DMS53 treated with DMSO at 0.1 percent for 48 hours (cell line): ENCODE results near the gene MCTP1.

Experiments
- DNase-seq: peaks from one replicate; lab custom pipeline; 2025; ENCODE audit not compliant: unreplicated experiment; lab: John Stamatoyannopoulos, UW

Gene MCTP1

DNA sequence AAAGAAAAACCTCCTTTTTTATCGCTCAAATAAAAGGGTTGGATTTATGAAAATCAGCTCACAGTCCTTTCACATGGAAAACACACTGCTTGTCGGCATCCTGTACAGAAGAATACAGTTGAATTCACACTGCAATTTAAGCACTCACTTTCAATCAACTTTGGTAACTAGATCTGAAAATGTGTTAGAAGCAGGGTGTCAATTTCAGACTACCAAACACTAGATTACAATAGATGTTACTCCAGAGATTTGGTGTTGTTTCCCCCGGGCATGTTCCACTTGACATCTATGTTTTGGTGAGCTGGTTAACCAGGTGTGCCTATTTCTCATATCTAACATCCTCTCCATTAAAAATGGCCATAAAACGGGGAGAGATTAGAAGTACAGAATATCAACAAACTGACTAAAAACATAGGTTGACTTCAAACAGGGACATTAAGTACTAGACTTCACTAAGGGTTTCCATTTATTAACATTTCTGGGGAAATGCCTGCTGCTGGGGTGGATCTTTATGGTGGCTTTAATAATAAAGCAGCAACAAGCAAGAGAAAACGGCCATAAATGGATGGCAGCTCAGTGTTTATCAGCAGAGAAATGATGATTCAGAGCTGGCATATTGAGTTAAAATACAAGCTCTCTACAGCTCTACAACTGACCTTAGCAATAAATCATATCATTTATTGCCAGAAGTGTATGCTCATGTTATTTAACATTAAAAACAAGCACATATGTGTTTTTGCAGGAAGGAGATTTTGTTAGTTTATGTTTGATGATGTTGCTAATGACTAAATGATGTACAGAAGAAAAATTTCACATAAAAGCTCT lies 507.6 kb downstream of the MCTP1 start:
- DNase-seq, result no peak

DNA sequence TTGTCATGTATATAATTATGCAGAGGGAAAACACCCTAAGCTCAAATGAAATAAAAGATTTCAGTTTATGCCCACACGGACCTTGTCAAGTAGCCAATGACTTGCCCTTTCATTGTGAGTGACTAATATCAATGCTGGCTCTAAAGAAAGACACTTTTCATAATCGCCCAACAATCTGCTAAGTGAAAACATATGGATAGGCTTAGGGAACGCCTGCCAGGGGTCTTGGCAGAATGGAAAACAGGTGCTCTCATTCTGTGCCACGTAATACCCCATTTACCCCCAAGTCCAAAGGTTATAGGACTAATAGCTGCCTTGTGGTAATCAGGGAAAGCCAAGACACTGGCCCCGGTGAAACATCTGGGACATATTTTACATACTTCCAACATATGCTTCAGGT lies 508.7 kb downstream of the MCTP1 start:
- DNase-seq, result no peak

DNA sequence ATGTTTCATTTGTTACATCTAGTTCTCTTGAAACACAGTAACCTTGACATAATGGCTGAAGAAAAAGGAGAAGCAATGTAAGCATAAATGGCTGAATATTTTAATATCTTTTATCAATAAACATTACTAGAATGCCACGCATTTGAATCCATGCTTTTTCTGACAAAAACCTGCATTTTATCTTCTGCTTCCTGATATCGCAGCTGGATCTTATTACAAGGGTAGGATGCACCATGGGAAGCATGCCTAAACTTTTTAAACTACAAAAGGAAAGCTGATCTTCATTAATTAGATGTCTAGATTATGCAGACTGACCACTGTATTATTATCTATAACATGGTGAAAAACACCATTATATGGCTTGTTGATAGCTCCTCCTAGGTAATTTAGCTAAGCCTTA lies 509.8 kb downstream of the MCTP1 start:
- DNase-seq, result no peak

DNA sequence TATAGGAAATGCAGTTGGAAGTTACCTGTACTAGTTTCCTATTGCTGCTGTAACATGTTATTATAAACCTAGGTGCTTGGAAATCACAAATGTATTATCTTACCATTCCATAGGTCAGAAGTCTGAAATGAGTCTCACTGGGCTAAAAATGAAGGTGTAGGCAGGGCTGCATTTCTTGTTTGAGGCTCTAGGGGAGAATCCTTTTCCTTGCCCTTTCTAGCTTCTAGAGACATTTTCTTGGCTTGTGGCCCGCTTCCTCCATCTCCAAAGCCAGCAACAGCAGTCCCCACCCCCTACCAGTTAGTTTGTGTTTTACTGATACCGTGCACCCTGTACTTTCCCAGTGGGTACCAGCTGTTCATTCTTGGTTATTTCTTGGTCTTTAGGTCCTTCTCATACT lies 513.2 kb downstream of the MCTP1 start:
- DNase-seq, result no peak

DNA sequence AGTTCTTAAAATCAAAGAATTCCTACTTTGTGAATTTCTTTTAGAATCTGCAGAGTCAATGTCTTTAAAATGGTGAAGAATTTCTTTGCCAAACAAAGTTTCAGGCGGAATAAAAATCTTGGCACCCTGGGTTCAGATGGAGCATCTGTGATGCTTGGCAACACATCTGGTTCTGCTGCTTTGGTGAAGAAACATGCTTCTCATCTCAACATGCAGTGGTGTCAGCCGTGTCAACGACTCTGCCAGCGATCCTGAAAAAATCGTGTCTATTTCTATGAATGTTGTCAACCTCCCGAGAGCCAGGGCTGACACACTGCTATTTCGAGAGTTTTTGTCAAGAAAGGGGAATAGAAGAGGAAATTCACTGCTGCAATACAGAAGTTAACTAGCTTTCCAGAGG lies 514.9 kb downstream of the MCTP1 start:
- no peak for DNase-seq

DNA sequence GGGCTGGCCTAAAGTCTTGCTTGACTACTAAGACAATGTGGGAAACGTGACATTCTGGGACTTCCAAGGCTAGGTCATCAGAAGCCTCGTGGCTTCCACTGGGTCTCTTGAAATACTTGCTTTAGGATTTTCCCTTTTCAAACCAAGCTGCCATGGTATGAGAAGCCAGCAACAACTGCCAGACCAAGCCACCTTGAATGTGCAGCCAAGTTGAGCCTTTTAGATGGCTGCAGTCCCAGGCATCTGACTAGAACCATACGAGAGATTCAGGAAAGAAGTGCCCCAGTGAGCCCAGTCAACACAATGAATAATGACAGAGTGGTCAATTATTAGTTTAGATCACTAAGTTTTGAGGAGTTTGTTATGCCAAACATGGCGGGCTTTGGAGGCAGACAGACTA lies 523.1 kb downstream of the MCTP1 start:
- no peak for DNase-seq

DNA sequence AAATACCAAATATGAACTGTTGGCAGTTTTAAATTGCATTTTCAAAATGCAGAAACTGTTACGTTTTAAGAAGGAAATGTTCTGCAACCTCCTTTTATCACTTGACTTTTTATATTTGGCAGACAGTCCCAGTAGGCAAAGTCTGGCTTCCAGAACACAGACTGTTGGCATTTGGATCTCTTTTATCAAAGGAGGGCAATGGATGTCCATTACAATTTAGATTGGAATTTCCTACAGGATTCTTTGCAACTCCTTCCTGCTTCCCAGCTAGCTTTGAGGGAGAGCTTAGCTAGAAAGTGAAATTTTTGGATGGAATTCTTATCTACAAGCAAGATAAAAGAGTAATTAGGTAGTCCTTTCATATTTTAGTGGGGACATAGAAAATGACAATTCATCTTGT lies 523.8 kb downstream of the MCTP1 start:
- no peak for DNase-seq

DNA sequence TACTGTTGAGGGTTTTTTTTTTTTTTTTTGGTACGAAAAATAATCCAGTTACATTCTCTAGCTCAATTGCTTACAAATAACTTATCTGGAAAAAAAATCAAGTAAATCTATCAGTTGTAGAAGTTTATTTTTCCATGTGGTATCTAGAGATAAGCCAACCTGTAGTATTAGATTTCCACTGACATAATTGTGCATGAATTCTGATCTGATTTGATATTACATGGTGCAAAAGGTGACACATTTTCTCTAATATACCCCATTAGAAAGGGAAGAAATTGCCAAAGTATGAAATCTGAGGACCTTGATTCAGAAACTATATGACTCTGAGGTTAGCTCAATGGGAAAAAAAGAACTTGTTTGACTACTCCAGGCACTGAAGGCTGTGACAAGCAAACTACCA lies 524.9 kb downstream of the MCTP1 start:
- no peak for DNase-seq

DNA sequence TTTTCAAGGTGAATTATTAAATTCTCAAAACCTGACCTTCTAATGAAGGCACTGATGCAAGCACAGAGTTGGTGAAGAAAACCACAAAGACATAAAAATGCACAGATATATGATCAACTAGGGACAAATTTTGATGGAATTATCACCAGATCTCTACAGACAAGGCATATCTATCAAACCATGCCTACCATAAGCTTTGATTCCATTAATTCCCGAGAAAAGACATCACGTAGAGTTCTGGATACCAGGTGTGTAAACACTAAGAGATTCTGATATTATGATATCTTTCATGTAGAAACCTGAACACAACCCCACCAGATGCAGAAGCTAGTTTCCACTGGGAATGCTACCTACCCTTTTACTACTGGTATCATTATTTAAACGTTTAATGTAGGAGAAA lies 525.9 kb downstream of the MCTP1 start:
- no peak for DNase-seq

DNA sequence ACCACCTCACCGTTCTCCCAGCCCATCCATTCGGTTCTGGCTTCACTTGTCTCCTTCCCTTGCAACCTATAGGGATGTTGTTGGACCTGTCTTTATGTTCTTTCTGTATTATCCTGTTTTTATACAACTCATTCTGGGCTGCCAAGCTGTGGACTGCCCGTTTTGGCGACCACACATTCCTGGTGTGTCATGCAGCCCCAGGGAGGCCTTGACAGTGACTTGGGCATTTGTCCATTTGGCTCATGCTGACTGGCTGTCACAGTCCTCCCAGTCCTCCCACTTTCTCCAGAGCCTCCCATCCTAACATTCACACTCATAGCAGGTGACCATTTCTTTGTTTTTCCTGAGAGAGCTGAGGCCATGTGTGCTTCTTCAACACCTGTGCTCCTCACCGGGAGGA lies 530.1 kb downstream of the MCTP1 start:
- DNase-seq, result no peak

DNA sequence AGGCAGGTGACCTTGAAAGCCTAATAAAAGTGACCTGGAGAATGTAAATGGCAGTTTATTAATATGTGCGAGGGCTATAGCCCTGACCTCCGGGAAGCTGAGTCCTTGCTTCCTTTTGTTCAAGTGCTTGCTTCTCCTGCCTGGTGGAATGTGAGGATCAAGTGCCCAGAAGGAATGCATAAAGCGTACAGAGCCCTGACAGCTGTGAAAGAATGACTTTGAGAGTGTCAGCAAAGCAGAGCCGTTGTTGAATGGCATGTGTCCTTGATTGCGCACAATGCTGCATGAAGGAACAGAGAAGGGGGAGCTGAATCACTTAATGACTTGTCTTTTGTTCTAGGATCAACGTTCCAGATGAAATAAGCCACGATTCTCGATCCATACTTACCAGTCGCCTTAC lies 533.4 kb downstream of the MCTP1 start:
- no peak for DNase-seq

DNA sequence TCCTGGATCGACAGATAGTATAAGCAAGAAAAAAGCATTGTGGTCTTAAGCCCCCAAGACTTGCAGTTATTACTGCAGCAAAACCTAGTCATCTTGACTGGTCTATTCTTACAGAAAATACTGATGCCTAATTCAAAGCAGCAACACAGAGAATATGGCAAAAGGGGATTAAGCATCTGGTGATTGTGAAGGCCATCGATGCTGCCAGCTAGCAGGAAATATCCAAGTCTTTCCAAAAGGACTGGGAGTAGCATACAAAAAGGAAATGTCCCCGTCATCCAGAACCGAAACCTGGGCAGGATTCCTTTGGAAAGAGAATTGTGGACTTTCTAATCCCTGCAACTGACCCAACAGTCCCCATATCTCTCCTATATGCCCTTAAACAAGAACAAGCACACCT lies 534.2 kb downstream of the MCTP1 start:
- no peak for DNase-seq

DNA sequence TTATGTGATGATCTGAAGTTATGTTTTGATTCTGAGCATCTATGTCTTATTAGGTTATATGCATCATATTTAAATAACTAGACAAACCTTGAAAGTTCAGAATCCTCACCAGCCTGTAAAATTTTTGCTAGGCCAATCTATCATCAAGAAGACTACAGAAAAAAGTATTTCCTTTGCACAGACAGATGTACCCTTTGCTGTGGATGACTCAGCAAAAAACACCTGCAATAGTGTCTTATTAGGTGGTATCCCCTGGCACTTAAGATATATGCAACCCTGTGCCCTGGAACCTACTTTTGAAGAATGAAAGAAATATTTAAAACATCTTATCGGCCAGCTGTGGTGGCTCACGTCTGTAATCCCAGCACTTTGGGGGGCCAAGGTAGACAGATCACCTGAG lies 535.9 kb downstream of the MCTP1 start:
- DNase-seq, result no peak

DNA sequence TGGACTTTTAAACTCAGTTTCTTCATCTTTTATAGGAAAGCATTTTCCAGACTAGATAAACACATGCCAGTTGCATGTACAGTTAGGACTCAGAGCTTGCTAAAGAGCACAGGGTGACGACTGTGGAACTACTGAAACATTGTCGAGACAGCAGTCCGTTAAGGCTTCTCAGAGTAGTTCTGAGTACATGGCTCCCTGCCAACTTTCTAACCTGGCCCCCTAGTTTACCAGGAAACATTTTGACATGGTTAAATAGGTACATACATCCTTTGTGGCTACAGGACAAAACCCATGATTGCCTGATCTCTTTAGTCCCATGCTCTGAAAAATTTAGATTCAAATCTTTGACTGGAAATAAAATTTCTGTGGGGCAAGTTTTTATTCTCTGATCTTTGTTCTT lies 536.7 kb downstream of the MCTP1 start:
- DNase-seq, result no peak

DNA sequence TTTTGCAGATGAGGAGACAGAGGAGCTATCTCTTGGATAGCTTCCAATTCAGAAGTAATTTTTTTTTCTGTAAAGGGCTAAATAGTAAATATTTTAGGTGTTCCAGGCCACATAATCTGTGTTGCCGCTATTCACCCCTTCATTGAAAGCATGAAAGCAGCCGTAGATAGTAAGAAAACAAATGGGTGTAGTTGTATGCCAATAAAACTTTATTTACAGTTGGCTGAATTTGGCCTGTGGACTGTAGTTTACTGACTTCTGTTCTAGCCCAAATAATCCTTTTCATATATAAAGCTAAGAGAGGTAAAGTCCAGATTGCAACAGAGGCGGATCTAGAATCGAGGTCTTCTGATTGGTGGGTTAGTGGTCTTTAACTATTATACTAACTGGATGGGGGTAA lies 537.5 kb downstream of the MCTP1 start:
- no peak for DNase-seq

DNA sequence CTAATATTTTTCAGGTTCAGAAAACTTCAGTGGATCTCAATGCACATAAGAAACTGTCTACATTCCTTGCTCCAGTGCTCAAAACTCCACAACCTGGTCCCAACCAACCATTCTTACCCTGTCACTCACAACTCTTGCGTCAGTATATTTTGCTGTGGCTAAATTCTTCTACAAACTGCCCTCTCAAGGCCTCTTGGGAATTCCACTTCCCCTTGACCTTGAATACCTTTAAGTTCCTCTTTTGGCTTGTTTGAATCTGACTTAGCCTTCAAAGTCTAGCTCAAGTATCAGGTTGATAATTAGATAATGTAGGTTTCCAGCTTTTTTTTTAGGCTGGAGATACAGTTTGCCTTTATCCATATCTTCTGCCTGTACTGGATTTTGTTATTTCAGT lies 538.2 kb downstream of the MCTP1 start:
- no peak for DNase-seq

DNA sequence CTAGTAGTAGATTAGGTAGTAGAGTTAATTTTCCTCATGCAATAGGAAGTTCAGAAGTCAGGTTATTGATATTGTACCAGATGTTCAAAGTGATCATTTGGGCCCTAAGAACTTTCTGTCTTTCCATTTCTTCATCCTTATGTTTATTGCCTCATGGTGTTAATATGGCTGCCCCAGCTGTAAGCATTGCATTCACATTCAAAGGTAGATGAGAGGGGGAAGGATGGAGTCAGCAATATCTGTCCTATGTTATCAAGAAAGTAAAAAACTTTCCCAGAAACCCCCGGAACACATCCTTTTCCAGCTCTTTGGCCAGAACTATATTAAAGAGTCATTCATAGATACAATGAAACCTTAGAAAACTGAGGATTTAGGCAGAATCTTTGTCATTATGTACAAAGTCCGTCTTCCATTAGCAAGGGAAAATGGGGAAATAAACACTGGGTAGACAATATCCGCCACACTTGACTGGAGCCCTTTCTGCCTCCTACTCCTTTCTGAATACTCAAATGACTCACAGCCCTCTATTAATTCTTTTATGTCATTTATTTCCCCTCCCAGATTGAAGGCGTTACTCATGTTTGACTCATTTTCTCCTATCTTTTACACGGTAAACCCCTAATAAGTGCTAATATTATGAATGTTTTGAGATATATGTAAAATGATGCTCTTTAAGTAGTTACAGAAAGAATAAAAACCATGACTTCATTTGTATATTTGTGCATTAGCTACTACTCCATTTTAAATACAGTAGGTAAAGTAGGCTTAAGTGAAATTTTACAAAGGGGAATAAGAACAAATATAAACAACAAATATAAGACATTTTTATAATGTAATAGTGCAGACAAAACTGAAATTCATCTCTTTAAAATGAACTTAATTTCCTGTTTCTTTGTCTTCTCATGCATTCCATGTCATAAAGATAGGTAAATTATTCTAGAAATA lies 538.8 kb downstream of the MCTP1 start:
- DNase-seq, result no peak

DNA sequence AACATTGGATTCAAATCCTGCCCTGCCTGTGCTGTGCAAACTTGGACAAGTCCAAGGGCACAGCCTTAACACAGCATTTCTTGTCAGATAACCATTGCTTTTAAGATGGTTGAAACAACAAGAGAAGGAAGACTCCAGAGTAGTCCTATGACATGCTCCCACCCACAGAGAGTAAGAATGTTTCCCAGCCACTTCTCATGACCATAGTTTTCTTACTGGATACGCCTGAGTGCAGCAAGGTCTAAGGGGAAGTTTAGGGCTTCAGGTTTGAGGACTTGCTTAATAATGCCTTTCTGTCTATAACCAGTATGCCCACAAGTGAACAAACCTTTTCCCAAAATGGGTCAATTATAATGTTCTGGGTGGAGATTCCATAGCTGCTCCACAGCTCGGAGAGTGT lies 540.0 kb downstream of the MCTP1 start:
- DNase-seq, result no peak

DNA sequence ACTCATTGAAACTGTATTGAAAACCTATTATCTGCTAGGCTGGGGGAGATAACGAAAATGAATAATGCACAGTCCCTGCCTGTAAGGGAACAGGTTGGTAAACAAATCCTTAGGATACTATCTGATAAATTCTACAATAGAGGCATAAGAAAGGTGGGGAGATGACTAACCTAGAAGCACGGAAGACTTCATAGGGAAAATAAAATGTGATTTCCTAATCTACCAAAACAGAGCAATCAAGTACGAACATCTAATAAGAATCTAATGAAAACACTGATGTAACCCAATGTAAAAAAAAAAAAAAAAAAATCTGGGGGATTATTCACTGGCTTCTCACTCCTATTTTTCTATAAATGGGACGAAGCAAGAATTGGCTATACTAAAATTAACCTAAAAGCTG lies 542.0 kb downstream of the MCTP1 start:
- no peak for DNase-seq

DNA sequence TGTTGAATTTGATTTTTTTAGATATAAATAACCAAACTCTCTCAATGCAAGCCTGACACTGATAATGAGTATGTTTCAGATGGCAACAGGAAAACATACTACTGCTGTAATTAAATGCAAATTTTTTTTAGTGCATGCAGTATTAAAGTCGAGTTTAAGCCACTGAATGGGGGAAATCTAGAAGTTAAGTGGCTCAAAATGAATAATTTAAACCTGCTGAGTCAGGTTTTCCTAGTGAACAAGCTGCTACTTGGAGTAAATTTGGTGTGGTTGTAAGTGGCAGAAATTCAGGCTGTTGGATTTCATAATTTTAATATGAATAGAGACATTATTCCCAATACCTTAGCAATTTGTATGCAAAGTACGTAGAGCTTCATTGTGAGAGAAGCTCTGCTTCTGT lies 544.6 kb downstream of the MCTP1 start:
- no peak for DNase-seq

DNA sequence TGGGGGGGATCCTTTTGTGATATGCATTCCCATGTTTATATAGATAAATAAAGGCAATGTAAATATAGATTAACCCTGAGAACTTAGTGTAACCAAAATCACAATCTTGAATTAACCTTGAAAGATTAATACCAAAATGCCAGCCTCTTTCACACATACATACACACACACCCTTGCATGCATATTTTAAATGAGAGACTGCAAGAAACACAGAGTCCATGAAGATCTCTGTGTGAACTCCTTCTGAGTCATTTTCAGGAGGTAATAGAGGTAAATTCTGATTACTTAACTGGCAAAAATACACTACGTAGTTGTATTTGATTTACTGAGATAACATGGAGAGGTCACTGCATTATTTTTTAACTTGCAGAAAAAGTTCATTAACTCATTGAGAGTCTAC lies 548.4 kb downstream of the MCTP1 start:
- DNase-seq, result no peak

DNA sequence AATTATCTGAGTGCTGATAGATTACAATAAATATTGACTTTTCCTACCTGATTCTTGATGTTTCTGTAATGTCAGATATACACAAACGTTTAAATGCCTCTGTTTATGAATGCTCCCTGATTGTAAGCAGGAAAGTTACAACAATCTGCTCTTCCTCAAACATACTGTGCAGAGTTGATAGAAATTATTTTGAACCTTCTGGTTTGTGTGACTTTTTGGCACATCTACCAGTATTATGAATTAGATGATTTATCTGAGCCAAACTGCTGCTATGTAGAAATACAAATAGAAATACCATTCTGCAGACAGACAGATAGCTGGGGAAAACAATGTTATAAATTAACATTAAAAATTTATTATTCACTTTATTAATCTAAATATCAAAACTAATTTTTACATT lies 553.4 kb downstream of the MCTP1 start:
- DNase-seq, result no peak
